Iris pigment epithelial cell (primary cell): ENCODE data around the gene VMO1.

Source experiments
- DNase-seq: peaks from one replicate; pipeline ENCODE4 v3.0.0-alpha.2; 2011; ENCODE audit warnings: low read depth

Gene VMO1

GRCh38 chr17:4800462-4801196 lies 14.5 kb upstream of the VMO1 start:
- DNase-seq: no peak

DNA sequence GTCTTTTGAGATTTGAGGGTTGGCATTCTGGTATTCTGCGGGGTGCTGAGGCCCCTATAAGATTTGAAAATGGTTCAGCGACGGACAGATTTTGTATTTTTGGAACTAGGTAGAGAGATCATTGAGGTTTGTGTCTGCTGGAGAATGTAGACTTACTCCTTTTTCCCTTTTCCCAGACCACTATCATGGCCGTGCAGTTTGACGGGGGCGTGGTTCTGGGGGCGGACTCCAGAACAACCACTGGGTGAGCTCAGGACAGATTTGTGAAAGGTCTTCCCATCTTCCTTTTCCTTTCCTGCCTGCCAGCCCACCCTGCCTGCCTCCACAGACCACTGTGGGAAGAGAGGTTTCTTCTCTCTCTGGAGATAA lies 10.4 kb upstream of the VMO1 start:
- DNase-seq: peak; percentile 58

- no peak for DNase-seq
Observed at GRCh38 chr17:4795168-4795567, 9.0 kb upstream of the VMO1 start.

GRCh38 chr17:4790705-4791088 lies 4.5 kb upstream of the VMO1 start:
- no peak for DNase-seq

DNA sequence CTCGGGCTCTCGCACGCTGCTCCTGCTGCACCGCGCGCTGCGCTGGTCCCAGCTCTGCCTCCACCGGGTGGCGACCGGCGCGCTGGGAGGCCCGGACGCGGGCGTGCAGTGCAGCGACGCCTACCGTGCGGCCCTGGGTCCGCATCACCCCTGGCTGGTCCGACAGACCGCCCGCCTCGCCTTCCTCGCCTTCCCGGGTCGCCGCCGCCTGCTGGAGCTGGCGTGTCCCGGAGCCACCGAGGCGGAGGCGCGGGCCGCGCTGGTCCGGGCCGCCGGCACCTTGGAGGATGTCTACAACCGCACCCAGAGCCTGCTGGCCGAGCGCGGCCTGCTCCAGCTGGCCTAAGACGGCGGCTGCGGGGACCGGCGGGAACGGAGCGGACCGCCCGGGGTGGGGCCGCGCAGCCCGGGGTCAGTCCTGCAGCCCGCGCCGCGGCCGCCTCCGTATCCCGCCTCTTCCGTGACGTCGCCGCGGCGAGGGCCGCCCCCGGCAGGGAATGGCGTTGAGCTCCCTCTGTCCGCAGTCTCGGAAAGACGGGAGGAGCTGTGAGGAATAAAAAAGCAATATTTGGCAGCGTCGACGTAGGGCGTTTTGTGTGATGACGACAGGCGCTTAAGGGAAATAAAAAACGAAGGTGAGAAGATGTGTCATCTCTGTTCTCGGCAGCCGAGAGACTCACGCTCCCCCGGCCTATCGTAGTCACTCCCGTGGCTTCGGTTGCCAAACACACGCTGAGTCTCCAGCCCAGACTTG lies 4.0 kb upstream of the VMO1 start:
- DNase-seq: peak; percentile 95

DNA sequence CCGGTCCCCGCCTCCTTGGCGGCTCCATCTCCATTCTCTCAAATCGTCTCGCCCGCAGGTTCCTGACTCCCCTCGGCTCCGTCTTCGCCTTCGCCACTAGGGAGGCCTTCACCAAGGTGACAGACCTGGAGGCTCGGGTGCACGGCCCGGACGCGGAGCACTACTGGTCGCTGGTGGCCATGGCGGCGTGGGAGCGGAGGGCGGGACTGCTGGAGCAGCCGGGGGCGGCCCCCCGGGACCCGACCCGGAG lies 3.5 kb upstream of the VMO1 start:
- no peak for DNase-seq

DNA sequence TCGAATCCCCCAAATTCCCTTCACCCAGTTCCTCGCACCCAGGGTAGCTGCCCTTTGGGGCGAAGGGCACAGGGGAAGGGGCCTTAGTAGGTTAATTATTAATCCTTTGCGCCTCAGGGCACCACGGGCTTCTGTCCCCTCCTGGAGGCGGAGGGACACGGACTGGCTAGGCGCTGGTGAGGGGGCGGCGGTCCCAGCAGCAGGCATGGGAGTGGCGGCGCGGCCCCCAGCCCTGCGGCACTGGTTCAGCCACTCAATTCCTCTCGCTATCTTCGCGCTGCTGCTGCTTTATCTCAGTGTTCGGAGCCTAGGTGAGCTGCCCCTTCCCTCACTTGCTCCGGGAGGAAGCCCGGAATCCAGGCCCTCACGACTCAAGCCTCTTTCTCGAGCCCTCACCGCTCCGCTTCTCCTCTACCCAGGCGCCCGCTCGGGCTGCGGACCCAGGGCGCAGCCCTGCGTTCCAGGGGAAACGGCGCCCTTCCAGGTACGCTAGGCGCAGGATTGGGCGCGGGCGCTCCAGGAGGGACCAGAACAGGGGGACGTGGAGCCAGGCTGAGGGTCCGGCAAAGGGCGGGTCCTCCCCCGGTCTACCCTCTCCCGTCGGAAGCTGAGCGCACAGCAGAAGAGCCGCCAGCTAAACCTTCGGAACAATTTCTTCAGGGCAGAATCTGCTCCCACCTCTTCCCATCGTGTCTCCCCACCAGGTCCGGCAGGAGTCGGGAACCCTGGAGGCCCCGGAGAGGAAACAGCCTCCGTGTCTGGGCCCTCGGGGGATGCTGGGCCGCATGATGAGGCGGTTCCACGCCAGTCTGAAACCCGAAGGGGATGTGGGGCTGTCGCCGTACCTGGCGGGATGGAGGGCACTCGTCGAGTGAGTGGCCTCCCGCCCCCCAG lies 2.9 kb upstream of the VMO1 start, which contains the start of gene GLTPD2:
Gene GLTPD2, plus strand, starts transcription at position 158 of the 894 bp plus-strand sequence. Its CDS starts 48 bp downstream, at position 206.
- peak; percentile 8 for DNase-seq

GRCh38 chr17:4788159-4788806 lies 2.1 kb upstream of the VMO1 start:
- no peak for DNase-seq

DNA sequence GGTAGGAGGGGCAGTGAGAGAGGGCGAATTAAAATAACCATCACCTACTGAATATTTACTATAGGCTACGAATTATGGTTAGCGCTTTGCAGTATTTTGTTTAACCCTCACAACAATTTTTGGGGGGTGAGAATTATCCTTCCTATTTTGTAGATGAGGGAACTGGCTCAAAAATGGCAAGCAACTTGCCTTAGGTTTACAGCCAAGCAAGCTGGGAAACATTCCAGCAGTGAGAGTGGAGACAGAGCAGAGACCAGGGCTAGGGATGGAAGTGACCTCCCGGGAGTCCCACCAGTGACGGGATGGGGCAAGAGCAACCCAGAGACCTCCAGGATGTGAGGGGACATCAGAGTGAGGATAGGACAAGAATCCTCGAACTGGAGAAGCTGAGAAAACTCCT lies 352 bp upstream of the VMO1 start:
- no peak for DNase-seq

- DNase-seq: peak; percentile 6
Observed at GRCh38 chr17:4785311-4786105, 656 bp downstream of the VMO1 start.

DNA sequence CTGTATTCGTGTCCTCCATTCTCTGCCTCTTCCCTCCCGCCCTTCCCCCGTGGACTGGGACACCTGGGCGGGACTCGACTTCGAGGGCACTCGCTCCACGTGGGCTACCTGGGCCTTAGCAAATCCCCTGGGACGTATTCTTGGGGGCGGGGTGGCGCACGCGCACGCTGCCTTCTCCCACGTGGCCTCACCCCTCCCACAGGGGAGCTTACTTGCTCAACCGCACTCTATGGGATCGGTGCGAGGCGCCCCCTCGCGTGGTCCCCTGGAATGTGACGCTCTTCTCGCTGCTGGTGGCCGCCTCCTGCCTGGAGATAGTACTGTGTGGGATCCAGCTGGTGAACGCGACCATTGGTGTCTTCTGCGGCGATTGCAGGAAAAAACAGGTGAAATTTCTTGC lies 3.5 kb downstream of the VMO1 start:
- DNase-seq: no peak

- DNase-seq: no peak
Observed at GRCh38 chr17:4780325-4780955, 5.7 kb downstream of the VMO1 start.

GRCh38 chr17:4777969-4778760 lies 8.0 kb downstream of the VMO1 start:
- peak; percentile 15 for DNase-seq

- DNase-seq: no peak
Observed at GRCh38 chr17:4772235-4772613, 13.9 kb downstream of the VMO1 start.

- no peak for DNase-seq
Observed at GRCh38 chr17:4771519-4772234, 14.5 kb downstream of the VMO1 start, which contains the start of gene TM4SF5. Gene TM4SF5, plus strand, starts transcription at chr17:4771886. Its CDS starts 37 bp downstream, at chr17:4771923.

- peak; percentile 16 for DNase-seq
Observed at GRCh38 chr17:4769628-4770027, 16.5 kb downstream of the VMO1 start.

- no peak for DNase-seq
Observed at GRCh38 chr17:4768298-4768697, 17.9 kb downstream of the VMO1 start.

DNA sequence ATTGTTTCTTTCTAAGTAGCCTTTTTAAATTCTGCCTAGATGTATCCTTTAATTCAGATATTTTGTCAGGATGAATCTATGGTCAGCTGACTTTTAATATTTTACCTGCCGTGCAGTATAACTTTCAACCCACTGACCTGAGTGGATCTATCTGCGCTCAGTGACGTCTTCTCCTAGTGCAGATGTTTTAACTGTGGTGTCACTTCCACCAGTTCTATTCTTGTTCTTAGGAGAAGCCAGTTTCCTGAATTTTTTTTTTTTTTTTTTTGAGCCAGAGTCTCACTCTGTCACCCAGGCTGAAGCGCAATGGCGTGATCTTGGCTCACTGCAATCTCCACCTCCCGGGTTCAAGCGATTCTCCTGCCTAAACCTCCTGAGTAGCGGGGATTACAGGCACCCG lies 19.4 kb downstream of the VMO1 start:
- no peak for DNase-seq

DNA sequence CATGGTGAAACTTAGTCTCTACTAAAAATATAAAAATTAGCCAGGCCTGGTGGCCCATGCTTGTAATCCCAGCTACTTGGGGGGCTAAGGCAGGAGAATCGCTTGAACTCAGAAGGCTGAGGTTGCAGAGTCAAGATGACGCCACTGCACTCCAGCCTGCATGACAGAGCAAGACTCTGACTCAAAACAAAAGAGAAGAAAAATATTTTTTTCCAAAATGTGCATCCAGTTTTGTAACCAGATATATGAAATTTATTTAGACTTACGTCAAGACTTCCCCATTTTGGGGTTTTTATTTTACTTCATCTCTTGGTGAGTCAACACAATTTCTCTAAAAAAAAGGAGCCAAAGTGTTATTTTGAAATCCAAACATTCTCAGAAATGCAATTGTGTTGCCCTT lies 20.0 kb downstream of the VMO1 start:
- DNase-seq: no peak
